HEK293 (cell line): ENCODE measurements around the gene CACNA1E.

Source experiments
- KLF1 ChIP-seq: fragments of 450-650 bp; formaldehyde crosslinking; IDR thresholded peaks from 2 replicates; pipeline ENCODE4 v1.5.1; 2016; ENCODE audit warnings: missing biosample characterization, missing genetic modification characterization
- SCRT2 ChIP-seq: fragments of 450-650 bp; formaldehyde crosslinking; IDR thresholded peaks from 2 replicates; pipeline ENCODE4 v1.5.1; 2016; ENCODE audit warnings: missing biosample characterization, missing genetic modification characterization
- ZNF184 ChIP-seq: fragments of 450-650 bp; IDR thresholded peaks from 2 replicates; pipeline ENCODE4 v1.5.1; 2018; ENCODE audit warnings: missing biosample characterization, mild to moderate bottlenecking, missing genetic modification characterization
- ZNF660 ChIP-seq: fragments of 450-650 bp; IDR thresholded peaks from 2 replicates; pipeline ENCODE4 v1.5.1; 2018; ENCODE audit warnings: missing biosample characterization, mild to moderate bottlenecking, missing genetic modification characterization
- TF ChIP-seq, protein P1 (sequence below): fragments of 450-650 bp; formaldehyde crosslinking; IDR thresholded peaks from 2 replicates; pipeline ENCODE4 v1.5.1; 2016; ENCODE audit warnings: missing biosample characterization, missing genetic modification characterization, low read depth
- TF ChIP-seq, protein P2 (sequence below): fragments of 450-650 bp; formaldehyde crosslinking; IDR thresholded peaks from 2 replicates; pipeline ENCODE4 v1.5.1; 2016; ENCODE audit warnings: missing biosample characterization, missing genetic modification characterization

GRCh38 chr1:181769846-181770245 lies 286.5 kb downstream of the CACNA1E start:
- TF ChIP-seq ZNF184 (tag by site-specific recombination), result no peak
- TF ChIP-seq KLF1 (tag by site-specific recombination), result no peak
- TF ChIP-seq, protein P1, sequence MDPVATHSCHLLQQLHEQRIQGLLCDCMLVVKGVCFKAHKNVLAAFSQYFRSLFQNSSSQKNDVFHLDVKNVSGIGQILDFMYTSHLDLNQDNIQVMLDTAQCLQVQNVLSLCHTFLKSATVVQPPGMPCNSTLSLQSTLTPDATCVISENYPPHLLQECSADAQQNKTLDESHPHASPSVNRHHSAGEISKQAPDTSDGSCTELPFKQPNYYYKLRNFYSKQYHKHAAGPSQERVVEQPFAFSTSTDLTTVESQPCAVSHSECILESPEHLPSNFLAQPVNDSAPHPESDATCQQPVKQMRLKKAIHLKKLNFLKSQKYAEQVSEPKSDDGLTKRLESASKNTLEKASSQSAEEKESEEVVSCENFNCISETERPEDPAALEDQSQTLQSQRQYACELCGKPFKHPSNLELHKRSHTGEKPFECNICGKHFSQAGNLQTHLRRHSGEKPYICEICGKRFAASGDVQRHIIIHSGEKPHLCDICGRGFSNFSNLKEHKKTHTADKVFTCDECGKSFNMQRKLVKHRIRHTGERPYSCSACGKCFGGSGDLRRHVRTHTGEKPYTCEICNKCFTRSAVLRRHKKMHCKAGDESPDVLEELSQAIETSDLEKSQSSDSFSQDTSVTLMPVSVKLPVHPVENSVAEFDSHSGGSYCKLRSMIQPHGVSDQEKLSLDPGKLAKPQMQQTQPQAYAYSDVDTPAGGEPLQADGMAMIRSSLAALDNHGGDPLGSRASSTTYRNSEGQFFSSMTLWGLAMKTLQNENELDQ, result no peak
- TF ChIP-seq, protein P2, sequence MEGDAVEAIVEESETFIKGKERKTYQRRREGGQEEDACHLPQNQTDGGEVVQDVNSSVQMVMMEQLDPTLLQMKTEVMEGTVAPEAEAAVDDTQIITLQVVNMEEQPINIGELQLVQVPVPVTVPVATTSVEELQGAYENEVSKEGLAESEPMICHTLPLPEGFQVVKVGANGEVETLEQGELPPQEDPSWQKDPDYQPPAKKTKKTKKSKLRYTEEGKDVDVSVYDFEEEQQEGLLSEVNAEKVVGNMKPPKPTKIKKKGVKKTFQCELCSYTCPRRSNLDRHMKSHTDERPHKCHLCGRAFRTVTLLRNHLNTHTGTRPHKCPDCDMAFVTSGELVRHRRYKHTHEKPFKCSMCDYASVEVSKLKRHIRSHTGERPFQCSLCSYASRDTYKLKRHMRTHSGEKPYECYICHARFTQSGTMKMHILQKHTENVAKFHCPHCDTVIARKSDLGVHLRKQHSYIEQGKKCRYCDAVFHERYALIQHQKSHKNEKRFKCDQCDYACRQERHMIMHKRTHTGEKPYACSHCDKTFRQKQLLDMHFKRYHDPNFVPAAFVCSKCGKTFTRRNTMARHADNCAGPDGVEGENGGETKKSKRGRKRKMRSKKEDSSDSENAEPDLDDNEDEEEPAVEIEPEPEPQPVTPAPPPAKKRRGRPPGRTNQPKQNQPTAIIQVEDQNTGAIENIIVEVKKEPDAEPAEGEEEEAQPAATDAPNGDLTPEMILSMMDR, result no peak
- TF ChIP-seq ZNF660, result no peak
- TF ChIP-seq SCRT2 (tag by site-specific recombination), result no peak
